ENCODE results near the gene PGM1. TPM values are rescaled to one million over a fixed set of nuclear protein-coding genes. Genes with fewer than 3 reads are reported as not detected.

Gene PGM1
- total RNA-seq, 1 donor = 128 TPM

DNA sequence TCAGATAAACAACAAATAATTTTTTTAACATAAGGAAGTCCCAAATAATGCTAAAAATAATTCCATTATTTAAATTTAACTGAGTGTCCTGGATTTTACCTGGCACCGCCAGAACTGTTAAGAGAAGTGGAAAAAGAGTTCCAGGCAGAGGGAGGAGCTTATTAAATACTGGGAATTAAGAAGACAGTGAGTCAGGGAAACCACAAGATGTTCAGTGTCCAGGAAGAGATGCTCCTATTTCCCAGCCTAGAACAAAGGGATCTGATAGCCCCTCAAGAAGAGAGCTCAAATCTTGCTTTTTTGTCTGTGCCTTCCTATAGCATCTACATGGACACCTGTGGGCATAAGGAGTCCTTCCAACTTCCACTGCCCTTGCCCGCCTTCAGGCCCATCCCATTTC lies 85.9 kb downstream of the PGM1 start:
- Histone ChIP-seq H3K36me3 (ENCODE audit: insufficient read depth, low read length) (no peaks in the 10 kb centered on the region), H2AFZ (ENCODE audit: low read length) (no peak overlapping the region), H3K4me2 (ENCODE audit: insufficient read depth, low read length) (no peak overlapping the region), H3K79me2 (ENCODE audit: insufficient read depth, low read length) (no peaks in the 10 kb centered on the region), H3K4me3 (ENCODE audit: insufficient read depth, low read length) (no peak overlapping the region), H3K27ac (ENCODE audit: low read depth, low read length) (no peak overlapping the region), H3K4me1 (ENCODE audit: insufficient read depth, low read length) (peaks cover 6% of the 10 kb centered on the region), H3K27me3 (ENCODE audit: insufficient read depth, low read length) (no peaks in the 10 kb centered on the region), H3K9me3 (ENCODE audit: low read depth, low read length) (peaks cover 3% of the 10 kb centered on the region), H4K20me1 (ENCODE audit: insufficient read depth, low read length) (no peaks in the 10 kb centered on the region)
- no peak for DNase-seq (ENCODE audit: insufficient read length, low spot score, missing footprints)
- TF ChIP-seq, protein P1, sequence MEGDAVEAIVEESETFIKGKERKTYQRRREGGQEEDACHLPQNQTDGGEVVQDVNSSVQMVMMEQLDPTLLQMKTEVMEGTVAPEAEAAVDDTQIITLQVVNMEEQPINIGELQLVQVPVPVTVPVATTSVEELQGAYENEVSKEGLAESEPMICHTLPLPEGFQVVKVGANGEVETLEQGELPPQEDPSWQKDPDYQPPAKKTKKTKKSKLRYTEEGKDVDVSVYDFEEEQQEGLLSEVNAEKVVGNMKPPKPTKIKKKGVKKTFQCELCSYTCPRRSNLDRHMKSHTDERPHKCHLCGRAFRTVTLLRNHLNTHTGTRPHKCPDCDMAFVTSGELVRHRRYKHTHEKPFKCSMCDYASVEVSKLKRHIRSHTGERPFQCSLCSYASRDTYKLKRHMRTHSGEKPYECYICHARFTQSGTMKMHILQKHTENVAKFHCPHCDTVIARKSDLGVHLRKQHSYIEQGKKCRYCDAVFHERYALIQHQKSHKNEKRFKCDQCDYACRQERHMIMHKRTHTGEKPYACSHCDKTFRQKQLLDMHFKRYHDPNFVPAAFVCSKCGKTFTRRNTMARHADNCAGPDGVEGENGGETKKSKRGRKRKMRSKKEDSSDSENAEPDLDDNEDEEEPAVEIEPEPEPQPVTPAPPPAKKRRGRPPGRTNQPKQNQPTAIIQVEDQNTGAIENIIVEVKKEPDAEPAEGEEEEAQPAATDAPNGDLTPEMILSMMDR (IDR thresholded peaks at IDR 0.05; ENCODE audit: extremely low read depth, low read depth, low read length) = no peak

DNA sequence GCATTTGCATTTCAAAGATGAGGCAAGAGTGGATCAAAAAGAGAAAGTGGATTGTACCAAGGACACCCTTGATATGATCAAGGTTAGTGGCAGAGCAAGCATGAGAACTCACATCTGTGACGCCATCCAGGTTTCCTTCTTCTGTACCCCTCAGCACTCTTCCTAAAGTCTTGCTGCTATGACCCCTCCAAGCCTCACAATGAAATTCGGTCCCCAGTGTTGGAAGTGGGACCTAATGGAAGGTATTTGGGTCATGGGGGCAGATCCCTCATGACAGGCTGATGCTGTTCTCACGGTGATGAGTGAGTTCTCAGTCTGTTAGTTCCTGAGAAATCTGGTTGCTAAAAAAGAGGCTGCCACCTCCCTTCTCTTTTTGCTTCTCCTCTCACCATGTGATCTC lies 86.4 kb downstream of the PGM1 start:
- DNase-seq (ENCODE audit: insufficient read length, low spot score, missing footprints) = no peak
- no peaks in the 10 kb centered on the region for H3K36me3 ChIP-seq (ENCODE audit: insufficient read depth, low read length)
- H2AFZ ChIP-seq (ENCODE audit: low read length) = no peak overlapping the region
- no peak overlapping the region for H3K4me2 ChIP-seq (ENCODE audit: insufficient read depth, low read length)
- H3K79me2 ChIP-seq (ENCODE audit: insufficient read depth, low read length) = no peaks in the 10 kb centered on the region
- H3K27ac ChIP-seq (ENCODE audit: low read depth, low read length) = no peak overlapping the region
- peaks cover 3% of the 10 kb centered on the region for H3K9me3 ChIP-seq (ENCODE audit: low read depth, low read length)
- H3K27me3 ChIP-seq (ENCODE audit: insufficient read depth, low read length) = no peaks in the 10 kb centered on the region
- no peaks in the 10 kb centered on the region for H4K20me1 ChIP-seq (ENCODE audit: insufficient read depth, low read length)
- H3K4me3 ChIP-seq (ENCODE audit: insufficient read depth, low read length) = no peak overlapping the region
- H3K4me1 ChIP-seq (ENCODE audit: insufficient read depth, low read length) = peaks cover 4% of the 10 kb centered on the region
- TF ChIP-seq, protein P1 (IDR thresholded peaks at IDR 0.05; ENCODE audit: extremely low read depth, low read depth, low read length) = no peak

DNA sequence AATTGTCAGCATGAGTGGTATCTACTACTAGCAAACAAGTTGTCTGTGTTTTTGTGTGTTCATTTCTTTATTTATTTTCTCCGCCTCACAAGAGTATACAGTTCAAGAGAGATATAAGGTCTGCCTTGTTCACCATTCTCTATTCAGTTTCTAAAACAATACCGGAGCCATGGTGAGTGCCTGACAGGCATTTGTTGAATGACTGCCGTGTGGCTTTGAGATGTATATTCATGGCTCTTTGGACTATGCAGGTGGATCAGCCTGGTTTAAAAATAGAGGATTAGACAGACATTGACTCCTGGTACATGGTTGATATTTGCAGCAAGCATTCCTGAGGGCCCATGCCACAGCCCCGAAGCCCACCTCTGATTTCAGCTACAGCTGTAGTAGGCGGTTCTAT lies 89.7 kb downstream of the PGM1 start:
- Histone ChIP-seq H4K20me1 (ENCODE audit: insufficient read depth, low read length) (no peaks in the 10 kb centered on the region), H3K4me3 (ENCODE audit: insufficient read depth, low read length) (no peak overlapping the region), H3K27ac (ENCODE audit: low read depth, low read length) (no peak overlapping the region), H3K79me2 (ENCODE audit: insufficient read depth, low read length) (no peaks in the 10 kb centered on the region), H3K27me3 (ENCODE audit: insufficient read depth, low read length) (no peaks in the 10 kb centered on the region), H2AFZ (ENCODE audit: low read length) (no peak overlapping the region), H3K4me2 (ENCODE audit: insufficient read depth, low read length) (no peak overlapping the region), H3K9me3 (ENCODE audit: low read depth, low read length) (peaks cover 3% of the 10 kb centered on the region), H3K36me3 (ENCODE audit: insufficient read depth, low read length) (no peaks in the 10 kb centered on the region), H3K4me1 (ENCODE audit: insufficient read depth, low read length) (peaks cover 2% of the 10 kb centered on the region)
- no peak for DNase-seq (ENCODE audit: insufficient read length, low spot score, missing footprints)
- TF ChIP-seq, protein P1 (IDR thresholded peaks at IDR 0.05; ENCODE audit: extremely low read depth, low read depth, low read length) = no peak

DNA sequence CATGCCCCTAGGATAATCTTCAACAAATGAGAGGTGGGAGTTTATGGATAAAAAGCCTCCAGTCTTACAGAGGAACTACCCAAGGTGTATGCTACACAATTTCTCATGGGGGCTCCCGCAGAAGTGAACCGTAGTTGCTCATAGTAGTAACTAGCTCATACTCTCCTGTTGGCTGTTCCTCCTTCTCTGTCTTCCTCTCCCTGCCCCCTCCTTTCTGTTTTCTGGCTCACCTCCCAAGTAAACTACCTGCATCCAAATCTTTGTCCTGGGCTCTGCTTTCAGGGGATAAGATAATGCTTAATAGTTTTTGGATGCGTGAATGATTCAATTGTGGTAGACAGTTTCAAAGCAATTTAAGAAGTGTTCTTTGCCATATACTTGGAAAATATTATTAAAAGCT lies 90.5 kb downstream of the PGM1 start:
- TF ChIP-seq, protein P1 (IDR thresholded peaks at IDR 0.05; ENCODE audit: extremely low read depth, low read depth, low read length) = no peak
- H3K79me2 ChIP-seq (ENCODE audit: insufficient read depth, low read length) = no peaks in the 10 kb centered on the region
- no peak overlapping the region for H3K27ac ChIP-seq (ENCODE audit: low read depth, low read length)
- no peaks in the 10 kb centered on the region for H4K20me1 ChIP-seq (ENCODE audit: insufficient read depth, low read length)
- no peak overlapping the region for H2AFZ ChIP-seq (ENCODE audit: low read length)
- peaks cover 3% of the 10 kb centered on the region for H3K9me3 ChIP-seq (ENCODE audit: low read depth, low read length)
- no peaks in the 10 kb centered on the region for H3K36me3 ChIP-seq (ENCODE audit: insufficient read depth, low read length)
- H3K4me1 ChIP-seq (ENCODE audit: insufficient read depth, low read length) = peaks cover 9% of the 10 kb centered on the region
- H3K4me3 ChIP-seq (ENCODE audit: insufficient read depth, low read length) = no peak overlapping the region
- H3K27me3 ChIP-seq (ENCODE audit: insufficient read depth, low read length) = no peaks in the 10 kb centered on the region
- no peak for DNase-seq (ENCODE audit: insufficient read length, low spot score, missing footprints)
- H3K4me2 ChIP-seq (ENCODE audit: insufficient read depth, low read length) = no peak overlapping the region

All from osteoblast (primary cell).